Body of pancreas (tissue), 4 donors: ENCODE measurements around the gene ESPN. TPM values are rescaled to one million over a fixed set of nuclear protein-coding genes. Genes with fewer than 3 reads are reported as not detected.

ENCODE experiments used
- ATAC-seq: fragments of 150-250 bp; one replicate; pipeline ENCODE4 v1.9.1; 2016
- DNase-seq, 4 donors: peaks; one replicate each; pipeline ENCODE4 v3.0.0-alpha.2; 2019
- H3K27ac ChIP-seq, 4 donors: fragments of 200-600 bp; sonication (generic); 1 replicate in 3 of 4; 2 replicates in 1 of 4; pipeline versions ENCODE4 v1.5.1 to v1.6.1; 2016 to 2019; ENCODE audit warnings: mild to moderate bottlenecking in 1 of 4, mixed read lengths in 1 of 4, moderate library complexity in 1 of 4
- H3K27me3 ChIP-seq, 2 donors: fragments of 200-600 bp; sonication (generic); one replicate each; pipeline ENCODE4 v1.6.0; 2016; ENCODE audit warnings: mild to moderate bottlenecking in 1 of 2
- H3K36me3 ChIP-seq, 2 donors: fragments of 200-600 bp; sonication (generic); replicated peaks in 1 of 2; 2 replicates each; pipeline ENCODE4 v1.5.1; 2016; ENCODE audit warnings: low read depth in 2 of 2; ENCODE audit not compliant: insufficient read depth in 1 of 2
- H3K4me1 ChIP-seq: fragments of 200-600 bp; sonication (generic); one replicate; pipeline ENCODE4 v1.6.0; 2016
- H3K4me3 ChIP-seq, 2 donors: fragments of 200-600 bp; sonication (generic); 1 replicate in 1 of 2; 2 replicates in 1 of 2; pipeline ENCODE4 v1.5.1; 2016 to 2019
- H3K9me3 ChIP-seq, 3 donors: fragments of 200-600 bp; sonication (generic); 1 replicate in 2 of 3; 2 replicates in 1 of 3; pipeline ENCODE4 v1.5.1; 2016
- POLR2A ChIP-seq, 3 donors: fragments of 450-650 bp; IDR thresholded peaks; one replicate each; pipeline ENCODE4 v1.6.1; 2016; ENCODE audit warnings: antibody characterized with exemption in 3 of 3, mild to moderate bottlenecking in 2 of 3
- WGBS, 2 donors: methylation state at CpG; one replicate each; pipeline ENCODE4 v1.1.5; 2017; 5-methylcytosine and 5-hydroxymethylcytosine counted together
- intact Hi-C: fragments of 100-400 bp; cut with DNase I; formaldehyde crosslinking; loops from one replicate; pipeline ENCODE4 v1.15.1; 2023
- total RNA-seq, 2 donors: library from RNA; depleted of rRNA; stranded (reverse); fragments of >200 nt; gene quantifications; one replicate each; pipeline ENCODE4 v1.1.0, GENCODE V29; 2016
- TF ChIP-seq, protein P1 (sequence below), 7 experiments: fragments of 450-650 bp in 4 of 7; fragments of 200-600 bp in 3 of 7; sonication (generic) in 3 of 7; IDR thresholded peaks; one replicate each; pipeline ENCODE4 v1.5.1; 2016 to 2019; ENCODE audit warnings: antibody characterized with exemption in 7 of 7

The ESPN gene
- total RNA-seq, 2 donors from 2014 or later: 0.26 to 4.0 TPM

DNA sequence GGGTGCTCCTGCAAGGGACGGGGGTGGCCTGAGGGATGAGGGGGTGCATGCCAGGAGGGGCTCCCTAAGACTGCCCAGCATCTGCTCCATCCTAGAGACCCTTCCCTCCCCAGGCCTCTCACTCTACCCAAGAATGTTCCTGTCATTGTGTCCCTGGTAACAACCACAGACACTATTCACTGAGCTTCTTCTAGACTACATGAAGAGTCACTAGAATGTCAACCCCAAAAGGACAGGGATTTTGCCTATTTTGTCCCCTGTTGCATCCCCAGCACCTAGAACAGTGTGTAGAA lies 38.5 kb downstream of the ESPN start:
- H3K36me3 ChIP-seq: no peaks in the 10 kb centered on the region

DNA sequence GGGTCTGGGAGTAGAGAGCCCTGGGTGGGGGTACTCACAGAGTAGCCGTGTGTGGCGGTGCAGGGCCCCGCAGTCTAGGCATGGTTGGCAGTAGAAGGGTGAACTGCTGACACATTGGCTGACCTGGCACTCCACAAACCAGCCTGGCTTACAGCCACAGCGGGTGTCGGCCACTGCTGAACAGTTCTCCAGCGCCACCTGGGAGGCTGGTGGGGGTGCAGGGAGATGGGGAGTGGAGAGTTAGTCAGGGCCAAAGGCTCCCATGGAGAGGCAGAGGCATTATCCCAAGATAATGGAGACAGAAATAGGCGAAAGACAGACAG lies 39.9 kb downstream of the ESPN start:
- H3K4me1 ChIP-seq: no peaks in the 10 kb centered on the region
- TF ChIP-seq, protein P1, sequence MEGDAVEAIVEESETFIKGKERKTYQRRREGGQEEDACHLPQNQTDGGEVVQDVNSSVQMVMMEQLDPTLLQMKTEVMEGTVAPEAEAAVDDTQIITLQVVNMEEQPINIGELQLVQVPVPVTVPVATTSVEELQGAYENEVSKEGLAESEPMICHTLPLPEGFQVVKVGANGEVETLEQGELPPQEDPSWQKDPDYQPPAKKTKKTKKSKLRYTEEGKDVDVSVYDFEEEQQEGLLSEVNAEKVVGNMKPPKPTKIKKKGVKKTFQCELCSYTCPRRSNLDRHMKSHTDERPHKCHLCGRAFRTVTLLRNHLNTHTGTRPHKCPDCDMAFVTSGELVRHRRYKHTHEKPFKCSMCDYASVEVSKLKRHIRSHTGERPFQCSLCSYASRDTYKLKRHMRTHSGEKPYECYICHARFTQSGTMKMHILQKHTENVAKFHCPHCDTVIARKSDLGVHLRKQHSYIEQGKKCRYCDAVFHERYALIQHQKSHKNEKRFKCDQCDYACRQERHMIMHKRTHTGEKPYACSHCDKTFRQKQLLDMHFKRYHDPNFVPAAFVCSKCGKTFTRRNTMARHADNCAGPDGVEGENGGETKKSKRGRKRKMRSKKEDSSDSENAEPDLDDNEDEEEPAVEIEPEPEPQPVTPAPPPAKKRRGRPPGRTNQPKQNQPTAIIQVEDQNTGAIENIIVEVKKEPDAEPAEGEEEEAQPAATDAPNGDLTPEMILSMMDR (IDR thresholded peaks at IDR 0.05): peak in 4 of 7 experiments; percentile 24 to 59 (median 34)
- no peak for TF ChIP-seq POLR2A (IDR thresholded peaks at IDR 0.05)
- DNase-seq (peak; percentile 63 to 90 (median 78)), ATAC-seq (peak; percentile 58)
- H3K9me3 ChIP-seq: no peaks in the 10 kb centered on the region
- H3K27ac ChIP-seq: no peak overlapping the region
- intact Hi-C loops: no loop called here
- H3K27me3 ChIP-seq: no peaks in the 10 kb centered on the region
- H3K4me3 ChIP-seq: no peak overlapping the region
- H3K36me3 ChIP-seq: no peaks in the 10 kb centered on the region
- 37 to 51% methylated on average over 6 to 7 of the region's 7 CpGs for WGBS, 2 donors

More for the DNA sequence above, 38.5 kb downstream of the ESPN start:
- no peak overlapping the region for H3K4me3 ChIP-seq
- no peak for DNase-seq
- no peak for ATAC-seq
- H3K9me3 ChIP-seq: no peaks in the 10 kb centered on the region
- 75 to 100% methylated on average over 1 of the region's 1 CpG for WGBS, 2 donors
- intact Hi-C loops: no loop called here
- TF ChIP-seq, protein P1 (IDR thresholded peaks at IDR 0.05): no peak
- TF ChIP-seq POLR2A (IDR thresholded peaks at IDR 0.05): no peak
- no peak overlapping the region for H3K27ac ChIP-seq
- H3K27me3 ChIP-seq: no peaks in the 10 kb centered on the region
- no peaks in the 10 kb centered on the region for H3K4me1 ChIP-seq

DNA sequence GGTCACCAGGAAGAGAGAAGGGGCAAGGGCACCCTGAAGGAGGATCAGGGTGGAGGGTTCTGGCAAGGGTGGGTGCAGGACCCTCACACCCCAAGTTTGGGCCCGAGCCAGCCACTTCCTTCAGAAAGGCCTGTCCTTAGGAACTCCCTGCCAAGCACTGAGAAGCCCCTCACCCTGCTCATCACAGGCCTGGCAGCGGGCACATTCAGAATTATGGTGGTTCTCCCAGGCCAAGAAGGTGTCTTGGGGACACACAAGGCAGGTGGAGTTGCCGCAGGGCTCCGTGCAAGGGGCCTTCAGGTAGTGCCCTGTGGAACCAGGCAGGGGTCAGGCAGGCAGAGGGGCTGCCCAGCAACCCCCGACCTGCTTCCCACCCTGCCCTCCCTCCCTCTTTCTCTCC lies 40.3 kb downstream of the ESPN start:
- DNase-seq (no peak), ATAC-seq (no peak)
- H3K36me3 ChIP-seq: no peaks in the 10 kb centered on the region
- H3K4me1 ChIP-seq: no peaks in the 10 kb centered on the region
- 73 to 80% methylated on average over 5 of the region's 5 CpGs for WGBS, 2 donors
- H3K27me3 ChIP-seq: no peaks in the 10 kb centered on the region
- no peaks in the 10 kb centered on the region for H3K9me3 ChIP-seq
- no peak for TF ChIP-seq POLR2A (IDR thresholded peaks at IDR 0.05)
- TF ChIP-seq, protein P1 (IDR thresholded peaks at IDR 0.05): no peak
- intact Hi-C loops: no loop called here
- no peak overlapping the region for H3K4me3 ChIP-seq
- H3K27ac ChIP-seq: no peak overlapping the region

DNA sequence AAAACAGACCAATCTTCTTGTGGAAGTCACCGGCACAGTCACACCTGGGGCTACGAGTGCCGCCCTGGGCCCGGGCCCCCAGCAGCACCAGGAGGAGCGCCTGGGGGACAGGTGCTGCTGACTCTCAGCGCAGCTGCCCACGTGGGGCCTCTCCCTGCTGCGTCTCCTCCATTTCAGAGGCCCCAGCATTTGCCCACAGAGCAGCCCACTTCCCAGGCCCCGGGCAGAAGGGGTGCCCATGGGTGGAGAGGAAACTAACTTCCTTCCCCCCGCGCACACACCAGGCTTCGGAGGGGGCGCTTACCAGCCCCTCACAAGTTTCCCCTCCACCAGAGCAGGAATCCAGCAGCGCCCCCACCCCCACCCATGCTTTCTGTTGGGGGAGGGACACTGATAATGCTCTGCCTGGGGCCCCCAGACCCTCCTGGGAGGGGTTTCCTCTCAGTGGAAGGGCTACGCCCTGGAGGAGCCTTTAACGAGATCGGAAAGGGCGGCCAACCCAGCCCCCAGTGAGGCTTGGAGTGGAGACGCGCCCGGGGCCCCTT lies 41.0 kb downstream of the ESPN start:
- Histone ChIP-seq H3K9me3 (no peaks in the 10 kb centered on the region), H3K4me3 (no peak overlapping the region), H3K27me3 (no peaks in the 10 kb centered on the region), H3K4me1 (no peaks in the 10 kb centered on the region), H3K36me3 (no peaks in the 10 kb centered on the region), H3K27ac (no peak overlapping the region)
- ATAC-seq (no peak), DNase-seq (no peak)
- intact Hi-C loops: no loop called here
- no peak for TF ChIP-seq POLR2A (IDR thresholded peaks at IDR 0.05)
- TF ChIP-seq, protein P1 (IDR thresholded peaks at IDR 0.05): no peak
- WGBS, 2 donors: 57 to 67% methylated on average over 5 to 18 of the region's 21 CpGs

DNA sequence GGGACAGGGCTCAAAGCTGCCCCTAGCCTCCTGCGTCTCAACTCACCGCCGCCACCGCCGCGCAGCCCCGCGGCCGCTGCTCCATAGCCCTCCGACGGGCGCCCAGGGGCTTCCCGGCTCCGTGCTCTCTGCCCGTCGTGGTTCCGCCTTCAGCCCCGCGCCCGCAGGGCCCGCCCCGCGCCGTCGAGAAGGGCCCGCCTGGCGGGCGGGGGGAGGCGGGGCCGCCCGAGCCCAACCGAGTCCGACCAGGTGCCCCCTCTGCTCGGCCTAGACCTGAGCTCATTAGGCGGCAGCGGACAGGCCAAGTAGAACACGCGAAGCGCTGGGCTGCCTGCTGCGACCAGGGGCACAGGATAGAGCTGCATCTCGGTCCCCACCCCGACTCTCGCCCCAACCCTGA lies 41.4 kb downstream of the ESPN start, which contains the start of gene TNFRSF25:
Gene TNFRSF25 (minus strand): TSS at position 151 of the 400 bp plus-strand sequence. CDS start 66 bp downstream, at position 85.
- no peak for ATAC-seq
- Histone ChIP-seq H3K9me3 (no peaks in the 10 kb centered on the region), H3K27ac (no peak within 1 kb of the TSS), H3K36me3 (no peaks in the 10 kb centered on the region), H3K4me1 (no peaks in the 10 kb centered on the region), H3K27me3 (no peaks in the 10 kb centered on the region), H3K4me3 (no peak within 1 kb of the TSS)
- DNase-seq: no peak
- 35% methylated on average over 39 of the region's 43 CpGs; no CpG with 5 or more reads in 1 of the 2 donors for WGBS, 2 donors
- intact Hi-C loops: no loop called here
- TF ChIP-seq, protein P1 (IDR thresholded peaks at IDR 0.05): no peak
- TF ChIP-seq POLR2A (IDR thresholded peaks at IDR 0.05): no peak
